HepG2 (cell line): ENCODE results near the gene CROCC. TPM values are rescaled to one million over a fixed set of nuclear protein-coding genes. Genes with fewer than 3 reads are reported as not detected.

ENCODE experiments used
- ATAC-seq: fragments of 200-7000 bp; cut with Tn5 transposase; 3 replicates; pipeline ENCODE4 v1.9.1; 2020; ENCODE audit warnings: mild to moderate bottlenecking, moderate library complexity
- BruUV-seq: library from RNA; stranded (reverse); fragments of 400-500 nt; replicated peaks from 2 replicates; lab custom pipeline; 2021; lab: Mats Ljungman, UMichigan
- CTCF ChIA-PET: fragments of 300-600 bp; formaldehyde crosslinking; extraction: SDS; loops from one replicate; lab custom pipeline; 2021; ENCODE audit warnings: low total read pairs, inconsistent platforms, low intra/inter-chr PET ratio; lab: Yijun Ruan, JAX
- POLR2A ChIA-PET: fragments of 350-600 bp; sonication (Branson Sonifier 250); formaldehyde crosslinking; loops from one replicate; lab custom pipeline; 2020; ENCODE audit warnings: antibody characterized with exemption, inconsistent platforms; lab: Yijun Ruan, JAX
- DNase-seq: peaks from one replicate; pipeline ENCODE4 v3.0.0-alpha.2; 2015; ENCODE audit warnings: low spot score
- FAIRE-seq: peaks from 3 replicates; lab custom pipeline; 2011; peaks lifted over from hg19 to GRCh38; lab: Jason Lieb, UNC
- H2AFZ ChIP-seq: one replicate; pipeline ENCODE4 v1.6.1; 2011; ENCODE audit warnings: low read length, inconsistent platforms
- H3K27ac ChIP-seq: fragments of 300-600 bp; 3 replicates; pipeline ENCODE4 v1.8.0; 2011; ENCODE audit warnings: mixed run types, mild to moderate bottlenecking, mixed read lengths, low read length, inconsistent platforms; ENCODE audit not compliant: insufficient read depth; ENCODE audit errors: extremely low read length
- H3K27me3 ChIP-seq, 2 experiments: fragments of 200-600 bp in 1 of 2; 2 replicates in 1 of 2; 3 replicates in 1 of 2; pipeline versions ENCODE4 v1.6.0 to v1.8.0; 2011; ENCODE audit warnings: low read length in 2 of 2, mild to moderate bottlenecking in 2 of 2, moderate library complexity in 2 of 2, inconsistent platforms in 1 of 2; ENCODE audit not compliant: insufficient read depth in 2 of 2, control insufficient read depth in 1 of 2
- H3K36me3 ChIP-seq, 2 experiments: fragments of 200-600 bp in 1 of 2; replicated peaks in 1 of 2; 2 replicates in 1 of 2; 3 replicates in 1 of 2; pipeline versions ENCODE4 v1.5.1 to v1.8.0; 2011; ENCODE audit warnings: low read length in 2 of 2, inconsistent platforms in 1 of 2; ENCODE audit not compliant: insufficient read depth in 2 of 2, control insufficient read depth in 1 of 2
- H3K4me1 ChIP-seq: 2 replicates; pipeline ENCODE4 v1.5.1; 2012; ENCODE audit warnings: low read length, inconsistent platforms; ENCODE audit not compliant: insufficient read depth
- H3K4me2 ChIP-seq: 2 replicates; pipeline ENCODE4 v1.6.0; 2011; ENCODE audit warnings: low read depth, low read length, inconsistent platforms
- H3K4me3 ChIP-seq, 3 experiments: fragments of 200-600 bp in 1 of 3; sonication (generic), shearing (Covaris generic) in 1 of 3; replicated peaks in 1 of 3; 2 replicates each; pipeline ENCODE4 v1.5.1; 2011 to 2016; ENCODE audit warnings: low read length in 3 of 3, inconsistent platforms in 2 of 3, low read depth in 2 of 3, mild to moderate bottlenecking in 2 of 3, control low read depth in 1 of 3, mixed read lengths in 1 of 3; ENCODE audit not compliant: insufficient read depth in 1 of 3
- H3K79me2 ChIP-seq: one replicate; pipeline ENCODE4 v1.6.1; 2011; ENCODE audit warnings: low read length, inconsistent platforms; ENCODE audit not compliant: insufficient read depth
- H3K9ac ChIP-seq: 2 replicates; pipeline ENCODE4 v1.6.0; 2011; ENCODE audit warnings: mild to moderate bottlenecking, low read depth, low read length, inconsistent platforms; ENCODE audit not compliant: insufficient read depth
- H3K9me3 ChIP-seq: 2 replicates; pipeline ENCODE4 v1.5.1; 2012; ENCODE audit warnings: mild to moderate bottlenecking, low read length
- H4K20me1 ChIP-seq: 2 replicates; pipeline ENCODE4 v1.6.0; 2011; ENCODE audit warnings: inconsistent platforms, mild to moderate bottlenecking, low read length, moderate library complexity; ENCODE audit not compliant: insufficient read depth
- GLI4 ChIP-seq: sonication (generic); formaldehyde crosslinking; IDR thresholded peaks from 2 replicates; pipeline ENCODE4 v1.5.1; 2020; ENCODE audit warnings: missing genetic modification reagents, mild to moderate bottlenecking, moderate library complexity, borderline replicate concordance
- GTF2F1 ChIP-seq: fragments of 150-350 bp; IDR thresholded peaks from 2 replicates; pipeline ENCODE4 v1.6.1; 2014; ENCODE audit warnings: low read length
- MAFF ChIP-seq: IDR thresholded peaks from 2 replicates; pipeline ENCODE4 v1.6.1; 2011; ENCODE audit warnings: low read depth, low read length, improper control_type of control experiment
- MYPOP ChIP-seq: sonication (generic); formaldehyde crosslinking; IDR thresholded peaks from 2 replicates; pipeline ENCODE4 v1.8.1; 2023; ENCODE audit warnings: mild to moderate bottlenecking, moderate library complexity, missing genetic modification reagents
- NR1H2 ChIP-seq: sonication (generic); formaldehyde crosslinking; IDR thresholded peaks from 2 replicates; pipeline ENCODE4 v1.8.1; 2022; ENCODE audit warnings: low read depth, missing genetic modification reagents, borderline replicate concordance
- PHF21A ChIP-seq: sonication (generic); formaldehyde crosslinking; IDR thresholded peaks from 2 replicates; pipeline ENCODE4 v1.5.0; 2020; ENCODE audit warnings: mild to moderate bottlenecking, missing genetic modification reagents
- SP4 ChIP-seq: sonication (generic); formaldehyde crosslinking; IDR thresholded peaks from 2 replicates; pipeline ENCODE4 v1.8.1; 2023; ENCODE audit warnings: mild to moderate bottlenecking, missing genetic modification reagents
- TCF7 ChIP-seq: sonication (generic); IDR thresholded peaks from 2 replicates; pipeline ENCODE4 v1.6.1; 2016; ENCODE audit warnings: antibody characterized with exemption, low read depth
- THAP8 ChIP-seq: sonication (generic); formaldehyde crosslinking; IDR thresholded peaks from 2 replicates; pipeline ENCODE4 v1.5.1; 2020; ENCODE audit warnings: missing genetic modification reagents, mild to moderate bottlenecking, borderline replicate concordance
- YY1 ChIP-seq: IDR thresholded peaks from 2 replicates; pipeline ENCODE4 v1.6.1; 2011; ENCODE audit warnings: low read length, low read depth, moderate library complexity, mild to moderate bottlenecking; ENCODE audit not compliant: insufficient read depth, insufficient replicate concordance
- ZBTB14 ChIP-seq: sonication (generic); formaldehyde crosslinking; IDR thresholded peaks from 2 replicates; pipeline ENCODE4 v1.4.0; 2020; ENCODE audit warnings: missing genetic modification reagents
- ZNF260 ChIP-seq: sonication (generic); formaldehyde crosslinking; IDR thresholded peaks from 2 replicates; pipeline ENCODE4 v1.4.0; 2020; ENCODE audit warnings: missing genetic modification reagents, low read depth, mild to moderate bottlenecking, borderline replicate concordance
- ZNF550 ChIP-seq: sonication (generic); formaldehyde crosslinking; IDR thresholded peaks from 2 replicates; pipeline ENCODE4 v1.4.0; 2020; ENCODE audit warnings: mild to moderate bottlenecking, missing genetic modification reagents, borderline replicate concordance
- ZNF724P ChIP-seq: sonication (generic); formaldehyde crosslinking; IDR thresholded peaks from 2 replicates; pipeline ENCODE4 v1.8.0; 2022; ENCODE audit warnings: missing genetic modification reagents, borderline replicate concordance
- WGBS: methylation state at CpG from one replicate; pipeline ENCODE4 v1.1.6; 2017; ENCODE audit warnings: low lambda C conversion rate; 5-methylcytosine and 5-hydroxymethylcytosine counted together
- in situ Hi-C: cut with HindIII; loops from 2 replicates; pipeline ENCODE4 v1.10.0; 2017; ENCODE audit warnings: low pct_unique_long_range_greater_than_20kb; ENCODE audit not compliant: extremely low pct_ligation_motif_present
- intact Hi-C: fragments of 100-400 bp; cut with micrococcal nuclease; formaldehyde crosslinking; loops from one replicate; pipeline ENCODE4 v1.10.0; 2022; ENCODE audit not compliant: unreplicated experiment
- polyA plus RNA-seq, 8 experiments: library from polyadenylated mRNA; depleted of rRNA in 3 of 8; stranded (reverse) in 7 of 8; unstranded in 1 of 8; fragments of >200 nt; fragmentation: Illumina TruSeq in 4 of 8; extraction: Trizol in 4 of 8; gene quantifications; 2 replicates each; pipeline versions ENCODE4 v1.2.1 to v1.2.3, GENCODE V29; 2011 to 2016; ENCODE audit warnings: low read depth in 4 of 8, missing spikeins in 1 of 8, mixed read lengths in 1 of 8; ENCODE audit not compliant: insufficient read depth in 1 of 8
- total RNA-seq, 5 experiments: library from RNA; depleted of rRNA; stranded (reverse); fragments of >200 nt; fragmentation: Illumina TruSeq; extraction: Trizol; gene quantifications; 2 replicates each; pipeline ENCODE4 v1.2.3, GENCODE V29; 2016; ENCODE audit warnings: low read depth in 1 of 5

The CROCC gene
- total and polyA plus RNA-seq, 2 of the 13 experiments (the other 11 are each of a cell fraction or from before 2014, with no cell fraction given): 7.8 to 15.5 TPM

- Histone ChIP-seq H3K79me2 (no peaks in the 10 kb centered on the region), H2AFZ (no peak overlapping the region), H3K9ac (no peak overlapping the region), H3K4me2 (no peak overlapping the region), H3K4me3 (no peak overlapping the region), H3K9me3 (no peaks in the 10 kb centered on the region), H4K20me1 (no peaks in the 10 kb centered on the region), H3K36me3 (no peaks in the 10 kb centered on the region), H3K27ac (no peak overlapping the region), H3K4me1 (peaks cover 8% of the 10 kb centered on the region; the same call in 1 of the 2 replicates), H3K27me3 (no peaks in the 10 kb centered on the region; a peak in 2 of 5 replicates)
- CTCF ChIA-PET: no interaction called here
- intact Hi-C loops (no loop called here), in situ Hi-C loops (no loop called here)
- POLR2A ChIA-PET: no interaction called here
- FAIRE-seq (no peak), ATAC-seq (no peak), DNase-seq (no peak)
- BruUV-seq: no TSS peak
- TF ChIP-seq MYPOP (CRISPR knock-in tag): no peak
- no peak for TF ChIP-seq PHF21A (CRISPR knock-in tag)
- no peak for TF ChIP-seq ZNF724P
- no peak for TF ChIP-seq YY1
- TF ChIP-seq GTF2F1: no peak
- no peak for TF ChIP-seq TCF7
- TF ChIP-seq GLI4 (CRISPR knock-in tag): no peak
- TF ChIP-seq SP4: no peak
- no peak for TF ChIP-seq THAP8 (CRISPR knock-in tag)
- no peak for TF ChIP-seq MAFF
- no peak for TF ChIP-seq ZNF550 (CRISPR knock-in tag)
- no peak for TF ChIP-seq ZBTB14
- no peak for TF ChIP-seq NR1H2
- no peak for TF ChIP-seq ZNF260 (CRISPR knock-in tag)
- WGBS: 52% methylated on average over 6 of the region's 13 CpGs
Observed at GRCh38 chr1:16925635-16926490, 4.1 kb downstream of the CROCC start.
